OCI-LY1 (cell line): ENCODE measurements around the gene GAS1.

Source experiments
- CTCF ChIP-seq: fragments of 200-600 bp; sonication (generic), shearing (Covaris generic); IDR thresholded peaks from 2 replicates; pipeline ENCODE4 v1.5.1; 2017; ENCODE audit warnings: mild to moderate bottlenecking, antibody characterized with exemption, low read length, moderate library complexity, mixed read lengths
- EZH2 ChIP-seq: fragments of 200-600 bp; sonication (generic), shearing (Covaris generic); IDR thresholded peaks from 2 replicates; pipeline ENCODE4 v1.8.0; 2017; ENCODE audit warnings: borderline replicate concordance, mixed run types, mild to moderate bottlenecking, antibody characterized with exemption, low read length, moderate library complexity, mixed read lengths

GRCh38 chr9:86907346-86907745, 40.0 kb downstream of the GAS1 start:
- TF ChIP-seq CTCF (no peak), EZH2 (no peak)
